T-helper 2 cell treated with Interferon-gamma antibody and Interleukin-4, amounts not matched to agents 5 μg/mL and 100 μg/mL, for 36 hours (primary cell): ENCODE measurements around the gene WRAP73.
"Not testable (repeated sequence)": the region's sequence is repeated elsewhere in the genome, so short reads cannot be mapped to it uniquely, and the experiment has no call there.

Source experiments
- DNase-seq: peaks from one replicate; pipeline ENCODE4 v3.0.0; 2021; ENCODE audit warnings: low spot score
- H3K27ac Mint-ChIP-seq: one replicate; pipeline ENCODE4 v1.8.0; 2021; ENCODE audit warnings: mild to moderate bottlenecking, mixed read lengths
- H3K27me3 Mint-ChIP-seq: one replicate; pipeline ENCODE4 v1.8.0; 2021; ENCODE audit warnings: low read depth, mixed read lengths
- H3K36me3 Mint-ChIP-seq: one replicate; pipeline ENCODE4 v1.8.0; 2021; ENCODE audit warnings: low read depth, mixed read lengths
- H3K4me1 Mint-ChIP-seq: one replicate; pipeline ENCODE4 v1.8.0; 2021; ENCODE audit warnings: low read depth, mixed read lengths
- H3K4me3 Mint-ChIP-seq: one replicate; pipeline ENCODE4 v1.8.0; 2022; ENCODE audit warnings: mild to moderate bottlenecking, moderate library complexity, mixed read lengths
- H3K9me3 Mint-ChIP-seq: one replicate; pipeline ENCODE4 v1.8.0; 2021; ENCODE audit warnings: mixed read lengths

WRAP73 gene

GRCh38 chr1:3629561-3630160, 20.2 kb downstream of the WRAP73 start:
- DNase-seq = no peak
- no peaks in the 10 kb centered on the region for H3K27me3 Mint-ChIP-seq
- no peak overlapping the region for H3K4me3 Mint-ChIP-seq
- H3K27ac Mint-ChIP-seq = no peak overlapping the region
- H3K4me1 Mint-ChIP-seq = peaks cover 5% of the 10 kb centered on the region
- H3K9me3 Mint-ChIP-seq = no peaks in the 10 kb centered on the region
- H3K36me3 Mint-ChIP-seq = peaks cover 3% of the 10 kb centered on the region

GRCh38 chr1:3628445-3628844, 21.5 kb downstream of the WRAP73 start:
- Mint-ChIP-seq H3K4me3 (no peak overlapping the region), H3K36me3 (peaks cover 3% of the 10 kb centered on the region), H3K27me3 (peaks cover 7% of the 10 kb centered on the region), H3K4me1 (peaks cover 14% of the 10 kb centered on the region), H3K9me3 (no peaks in the 10 kb centered on the region), H3K27ac (no peak overlapping the region)
- DNase-seq = no peak

- Mint-ChIP-seq H3K9me3 (no peaks in the 10 kb centered on the region), H3K4me1 (peaks cover 16% of the 10 kb centered on the region), H3K27me3 (peaks cover 9% of the 10 kb centered on the region), H3K36me3 (peaks cover 1% of the 10 kb centered on the region), H3K27ac (no peak overlapping the region), H3K4me3 (no peak overlapping the region)
- no peak for DNase-seq
Observed at GRCh38 chr1:3627515-3628253, 22.2 kb downstream of the WRAP73 start.

DNA sequence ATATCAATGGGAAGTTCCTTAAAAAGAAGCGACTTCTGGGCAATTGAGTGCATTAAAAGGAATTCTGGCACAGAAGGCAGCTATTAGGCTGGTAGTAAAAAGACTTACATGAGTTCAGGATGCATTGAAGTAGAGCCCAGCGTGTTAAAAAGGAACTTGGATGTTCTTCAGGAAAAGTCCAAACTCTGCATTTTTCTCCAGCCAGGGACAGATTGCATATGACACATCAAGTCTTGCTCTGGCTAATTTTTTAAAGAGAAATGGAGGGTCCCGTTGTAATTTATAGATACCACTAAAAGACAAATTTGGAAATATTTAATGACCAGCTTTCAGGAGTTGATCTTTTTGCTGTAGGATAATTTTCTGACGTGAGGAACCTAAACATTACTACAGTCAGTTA, 23.9 kb downstream of the WRAP73 start:
- Mint-ChIP-seq H3K27me3 (peaks cover 9% of the 10 kb centered on the region), H3K4me3 (peak overlapping the region; percentile 89), H3K27ac (peak overlapping the region; percentile 19), H3K9me3 (no peaks in the 10 kb centered on the region), H3K36me3 (peaks cover 1% of the 10 kb centered on the region), H3K4me1 (peaks cover 19% of the 10 kb centered on the region)
- DNase-seq = no peak

GRCh38 chr1:3625151-3625907, 24.6 kb downstream of the WRAP73 start:
- Mint-ChIP-seq H3K27ac (peak overlapping the region; percentile 96), H3K36me3 (peaks cover 1% of the 10 kb centered on the region), H3K4me1 (peaks cover 19% of the 10 kb centered on the region), H3K4me3 (peak overlapping the region; percentile 89), H3K27me3 (peaks cover 9% of the 10 kb centered on the region), H3K9me3 (no peaks in the 10 kb centered on the region)
- DNase-seq = no peak

- Mint-ChIP-seq H3K36me3 (peaks cover 1% of the 10 kb centered on the region), H3K9me3 (no peaks in the 10 kb centered on the region), H3K27ac (peak within 1 kb of the TSS; percentile 96), H3K27me3 (peaks cover 9% of the 10 kb centered on the region), H3K4me3 (peak within 1 kb of the TSS; percentile 89), H3K4me1 (peaks cover 19% of the 10 kb centered on the region)
- peak; percentile 97 for DNase-seq
Observed at GRCh38 chr1:3624200-3625136, 25.4 kb downstream of the WRAP73 start, which contains the start of gene TPRG1L. TSS of gene TPRG1L (plus strand) at chr1:3625015. CDS start at chr1:3625073, 58 bp downstream.

- no peak for DNase-seq
- Mint-ChIP-seq H3K9me3 (no peaks in the 10 kb centered on the region), H3K36me3 (peaks cover 1% of the 10 kb centered on the region), H3K27me3 (peaks cover 9% of the 10 kb centered on the region), H3K4me1 (peaks cover 21% of the 10 kb centered on the region), H3K27ac (peak overlapping the region; percentile 96), H3K4me3 (peak overlapping the region; percentile 89)
Observed at GRCh38 chr1:3623441-3624199, 26.3 kb downstream of the WRAP73 start.

GRCh38 chr1:3622102-3622501, 27.8 kb downstream of the WRAP73 start:
- not testable (repeated sequence) for H3K27me3 Mint-ChIP-seq, DNase-seq, H3K36me3 Mint-ChIP-seq, H3K4me3 Mint-ChIP-seq, H3K9me3 Mint-ChIP-seq, H3K27ac Mint-ChIP-seq
- peaks cover 21% of the 10 kb centered on the region for H3K4me1 Mint-ChIP-seq

DNA sequence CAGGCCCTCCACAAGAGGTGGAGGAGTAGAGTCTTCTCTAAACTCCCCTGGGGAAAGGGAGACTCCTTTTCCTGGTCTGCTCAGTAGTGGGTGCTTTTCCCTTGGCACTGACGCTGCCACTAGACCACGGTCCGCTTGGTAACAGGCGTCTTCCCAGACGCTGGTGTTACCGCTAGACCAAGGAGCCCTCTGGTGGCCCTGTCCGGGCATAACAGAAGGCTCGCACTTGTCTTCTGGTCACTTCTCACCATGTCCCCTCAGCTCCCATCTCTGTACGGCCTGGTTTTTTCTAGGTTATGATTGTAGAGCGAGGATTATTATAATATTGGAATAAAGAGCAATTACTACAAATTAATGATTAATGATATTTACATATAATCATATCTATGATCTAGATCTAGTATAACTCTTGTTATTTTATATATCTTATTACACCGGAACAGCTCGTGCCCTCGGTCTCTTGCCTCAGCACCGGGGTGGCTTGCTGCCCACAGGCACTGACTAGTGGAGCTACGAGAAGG, 28.7 kb downstream of the WRAP73 start:
- not testable (repeated sequence) for H3K27me3 Mint-ChIP-seq, H3K36me3 Mint-ChIP-seq, H3K4me3 Mint-ChIP-seq, H3K27ac Mint-ChIP-seq, H3K9me3 Mint-ChIP-seq, DNase-seq
- peaks cover 21% of the 10 kb centered on the region for H3K4me1 Mint-ChIP-seq

- Mint-ChIP-seq H3K4me3 (no peak overlapping the region), H3K9me3 (no peaks in the 10 kb centered on the region), H3K4me1 (peaks cover 18% of the 10 kb centered on the region)
Observed at GRCh38 chr1:3620708-3621107, 29.2 kb downstream of the WRAP73 start.

GRCh38 chr1:3618881-3619671, 30.8 kb downstream of the WRAP73 start:
- Mint-ChIP-seq H3K4me1 (peaks cover 14% of the 10 kb centered on the region), H3K36me3 (no peaks in the 10 kb centered on the region), H3K4me3 (no peak overlapping the region), H3K9me3 (no peaks in the 10 kb centered on the region), H3K27ac (no peak overlapping the region), H3K27me3 (peaks cover 16% of the 10 kb centered on the region)
- DNase-seq = peak; percentile 55

More at GRCh38 chr1:3620708-3621107, 29.2 kb downstream of the WRAP73 start:
- DNase-seq = no peak
- H3K27me3 Mint-ChIP-seq = peaks cover 9% of the 10 kb centered on the region
- H3K27ac Mint-ChIP-seq = no peak overlapping the region
- H3K36me3 Mint-ChIP-seq = peaks cover 1% of the 10 kb centered on the region

DNA sequence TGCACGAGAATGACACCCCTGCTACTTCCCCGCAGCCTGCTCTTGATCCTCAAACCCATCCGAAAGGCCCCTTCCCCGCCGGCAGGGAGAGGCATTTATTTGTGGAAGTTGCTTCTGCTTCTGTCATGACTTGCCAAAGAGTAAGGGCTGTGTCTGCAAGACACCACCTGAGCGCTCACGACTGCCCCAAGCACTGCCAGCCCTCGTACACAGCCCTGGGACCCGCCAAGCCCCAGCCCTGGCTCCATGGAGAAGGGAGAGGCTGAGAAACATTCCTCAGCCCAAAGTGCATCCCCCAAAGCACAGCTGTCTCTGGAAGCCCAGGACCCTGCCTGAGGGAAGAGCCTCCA, 31.4 kb downstream of the WRAP73 start:
- DNase-seq = no peak
- Mint-ChIP-seq H3K27ac (no peak overlapping the region), H3K36me3 (no peaks in the 10 kb centered on the region), H3K9me3 (no peaks in the 10 kb centered on the region), H3K4me3 (no peak overlapping the region), H3K4me1 (peaks cover 9% of the 10 kb centered on the region), H3K27me3 (peaks cover 15% of the 10 kb centered on the region)
